HL-60 (cell line): ENCODE data around the gene ADGRL2.

Source experiments
- GABPA ChIP-seq: IDR thresholded peaks from 2 replicates; pipeline ENCODE4 v1.6.1; 2012; ENCODE audit warnings: low read depth
- POLR2AphosphoS5 ChIP-seq: IDR thresholded peaks from 2 replicates; pipeline ENCODE4 v1.6.1; 2012; ENCODE audit warnings: low read depth
- REST ChIP-seq: IDR thresholded peaks from 2 replicates; pipeline ENCODE4 v1.6.1; 2012; ENCODE audit warnings: low read depth; ENCODE audit not compliant: insufficient replicate concordance
- TF ChIP-seq, protein P1 (sequence below): IDR thresholded peaks from one replicate; pipeline ENCODE4 v1.5.1; 2011; ENCODE audit warnings: low read length, control low read depth, inconsistent platforms; ENCODE audit not compliant: insufficient read depth

DNA sequence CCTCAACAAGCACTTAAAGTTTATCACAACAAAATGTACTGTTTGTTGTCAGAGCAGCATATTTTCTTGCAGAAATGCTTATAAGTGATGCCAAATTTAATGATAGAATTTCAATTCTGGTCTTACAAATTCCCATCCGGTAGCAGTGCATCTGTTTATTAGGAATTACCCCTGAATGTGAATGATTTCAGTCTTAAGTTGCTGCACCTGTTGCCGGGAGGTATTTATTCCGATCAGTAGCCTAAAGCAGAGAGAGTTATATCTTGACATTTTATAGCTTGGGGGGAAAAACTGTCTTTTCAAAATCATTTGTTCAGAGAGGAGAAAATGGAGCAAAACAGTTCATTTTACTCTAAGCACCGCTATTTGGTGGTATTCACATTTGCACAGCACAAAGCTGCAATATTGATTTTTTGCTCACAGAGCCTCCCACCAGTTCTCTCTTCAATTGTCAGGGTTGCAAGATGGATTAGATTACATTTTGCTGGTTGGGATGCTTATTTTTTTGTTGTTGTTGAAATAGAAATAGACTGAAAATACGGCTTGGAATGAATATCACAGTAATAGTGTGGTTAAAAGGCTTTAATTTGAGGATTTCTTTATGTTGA is 98.6 kb downstream of the ADGRL2 start:
- TF ChIP-seq, protein P1, sequence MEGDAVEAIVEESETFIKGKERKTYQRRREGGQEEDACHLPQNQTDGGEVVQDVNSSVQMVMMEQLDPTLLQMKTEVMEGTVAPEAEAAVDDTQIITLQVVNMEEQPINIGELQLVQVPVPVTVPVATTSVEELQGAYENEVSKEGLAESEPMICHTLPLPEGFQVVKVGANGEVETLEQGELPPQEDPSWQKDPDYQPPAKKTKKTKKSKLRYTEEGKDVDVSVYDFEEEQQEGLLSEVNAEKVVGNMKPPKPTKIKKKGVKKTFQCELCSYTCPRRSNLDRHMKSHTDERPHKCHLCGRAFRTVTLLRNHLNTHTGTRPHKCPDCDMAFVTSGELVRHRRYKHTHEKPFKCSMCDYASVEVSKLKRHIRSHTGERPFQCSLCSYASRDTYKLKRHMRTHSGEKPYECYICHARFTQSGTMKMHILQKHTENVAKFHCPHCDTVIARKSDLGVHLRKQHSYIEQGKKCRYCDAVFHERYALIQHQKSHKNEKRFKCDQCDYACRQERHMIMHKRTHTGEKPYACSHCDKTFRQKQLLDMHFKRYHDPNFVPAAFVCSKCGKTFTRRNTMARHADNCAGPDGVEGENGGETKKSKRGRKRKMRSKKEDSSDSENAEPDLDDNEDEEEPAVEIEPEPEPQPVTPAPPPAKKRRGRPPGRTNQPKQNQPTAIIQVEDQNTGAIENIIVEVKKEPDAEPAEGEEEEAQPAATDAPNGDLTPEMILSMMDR, result no peak
- TF ChIP-seq REST, result no peak
- no peak for TF ChIP-seq POLR2AphosphoS5
- no peak for TF ChIP-seq GABPA
